HG03060 (cell line): Measurements from ENCODE around the gene SLC1A4.
"Not testable (repeated sequence)": the region's sequence is repeated elsewhere in the genome, so short reads cannot be mapped to it uniquely, and the experiment has no call there.

Experiments used
- ATAC-seq: cut with Tn5 transposase; IDR thresholded peaks from one replicate; pipeline ENCODE4 v1.9.1; 2021; ENCODE audit warnings: low read depth, moderate number of reproducible peaks; ENCODE audit not compliant: unreplicated experiment

The SLC1A4 gene

DNA sequence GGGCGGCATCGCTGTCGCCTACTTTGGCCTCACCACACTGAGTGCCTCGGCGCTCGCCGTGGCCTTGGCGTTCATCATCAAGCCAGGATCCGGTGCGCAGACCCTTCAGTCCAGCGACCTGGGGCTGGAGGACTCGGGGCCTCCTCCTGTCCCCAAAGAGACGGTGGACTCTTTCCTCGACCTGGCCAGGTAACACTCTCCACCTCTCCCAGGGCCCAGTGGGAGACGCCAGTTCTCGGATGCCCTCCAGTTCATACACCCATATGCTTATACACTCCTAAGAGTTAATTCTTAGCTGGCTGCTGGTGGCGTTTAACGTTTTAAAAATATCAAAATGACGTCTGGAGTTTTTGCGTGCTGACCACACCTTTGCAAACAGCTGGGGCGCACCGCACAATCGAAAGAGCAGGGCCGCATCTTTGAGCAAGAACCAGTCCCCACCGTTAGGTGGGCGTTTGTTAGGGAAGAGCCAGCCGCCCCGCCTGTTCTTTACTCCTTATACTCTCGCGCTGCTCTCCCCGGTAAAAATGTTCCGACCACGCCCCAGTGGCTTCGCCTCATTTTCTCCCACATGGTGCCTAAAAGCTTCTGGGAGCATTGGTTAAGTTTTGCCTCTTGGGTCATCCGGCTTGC, 899 bp downstream of the SLC1A4 start:
- ATAC-seq: no peak

DNA sequence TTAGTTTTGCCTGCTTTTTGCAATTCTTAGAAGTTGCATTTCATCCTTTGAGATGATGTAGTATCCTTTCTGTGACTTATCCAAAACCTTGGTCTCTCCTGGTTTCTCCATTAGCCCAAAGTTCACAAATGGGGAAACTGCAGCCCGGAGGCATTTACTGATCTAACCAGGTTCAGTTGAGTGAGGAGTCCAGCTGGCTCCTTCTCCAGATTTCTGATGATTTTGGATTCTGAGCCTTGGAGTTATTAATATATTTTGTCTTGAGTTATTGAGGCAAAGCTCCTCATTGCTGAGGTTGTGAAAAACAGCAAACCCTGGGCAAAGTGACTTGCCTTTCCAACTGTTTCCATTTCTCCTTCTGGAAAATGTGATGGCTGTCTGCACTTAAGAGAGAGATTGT, 1.7 kb downstream of the SLC1A4 start:
- no peak for ATAC-seq

DNA sequence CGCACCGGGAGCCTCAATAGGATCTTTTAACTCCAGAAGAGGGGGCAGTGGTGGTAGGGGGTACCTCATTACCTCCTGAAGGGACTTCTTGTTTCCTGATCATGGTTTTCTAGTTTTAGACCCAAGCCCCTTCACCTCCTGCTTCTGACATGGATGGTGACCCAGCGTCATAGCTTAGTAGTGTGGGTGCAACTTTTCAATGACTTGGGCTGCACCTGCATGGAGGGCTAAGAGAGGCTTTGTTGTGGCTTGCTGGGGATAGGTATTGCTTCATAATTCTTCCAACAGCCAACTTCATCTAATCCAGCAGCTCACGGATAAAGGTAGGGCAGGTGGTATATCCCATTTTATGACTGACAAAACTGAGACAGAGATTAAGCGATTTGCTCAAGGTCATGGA, 3.0 kb downstream of the SLC1A4 start:
- ATAC-seq: no peak

DNA sequence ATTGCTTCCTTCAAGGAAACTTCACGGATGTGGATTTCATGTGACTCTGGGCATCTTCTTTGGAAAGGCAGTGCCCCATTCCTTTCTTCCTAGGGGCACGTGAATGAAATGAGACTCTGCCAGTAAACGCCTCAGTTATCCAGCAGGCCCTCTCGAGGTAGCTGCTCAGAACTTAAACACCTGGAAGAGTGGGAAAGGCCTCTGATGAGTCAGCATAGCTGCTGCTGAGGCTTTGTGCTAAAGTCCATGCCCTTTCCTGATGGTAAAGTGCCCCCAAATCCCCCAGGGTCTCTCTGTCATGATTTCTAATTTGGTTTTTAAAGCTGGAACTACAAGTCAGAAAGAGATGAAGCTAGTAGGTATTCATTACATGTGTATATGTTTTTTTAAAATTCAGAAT, 3.8 kb downstream of the SLC1A4 start:
- ATAC-seq: no peak

DNA sequence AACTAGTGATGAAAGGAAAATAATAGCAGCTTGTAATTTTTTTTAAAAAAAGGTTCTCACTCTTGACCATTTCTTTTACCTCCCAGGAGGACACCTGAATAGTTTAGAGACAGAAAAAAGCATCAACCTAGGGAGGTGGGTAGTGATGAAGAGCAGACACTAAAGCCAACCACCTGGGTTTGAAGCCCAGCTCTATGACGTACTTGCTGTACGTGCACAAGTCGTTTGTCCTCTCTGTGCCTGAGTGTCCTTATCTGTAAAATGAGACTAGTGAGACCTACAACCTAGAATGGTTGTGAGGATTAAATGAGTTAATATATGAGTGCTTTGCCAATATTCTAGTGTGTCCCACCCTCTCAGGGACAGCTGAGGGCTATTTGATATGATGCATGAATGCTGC, 5.8 kb downstream of the SLC1A4 start:
- ATAC-seq: no peak

DNA sequence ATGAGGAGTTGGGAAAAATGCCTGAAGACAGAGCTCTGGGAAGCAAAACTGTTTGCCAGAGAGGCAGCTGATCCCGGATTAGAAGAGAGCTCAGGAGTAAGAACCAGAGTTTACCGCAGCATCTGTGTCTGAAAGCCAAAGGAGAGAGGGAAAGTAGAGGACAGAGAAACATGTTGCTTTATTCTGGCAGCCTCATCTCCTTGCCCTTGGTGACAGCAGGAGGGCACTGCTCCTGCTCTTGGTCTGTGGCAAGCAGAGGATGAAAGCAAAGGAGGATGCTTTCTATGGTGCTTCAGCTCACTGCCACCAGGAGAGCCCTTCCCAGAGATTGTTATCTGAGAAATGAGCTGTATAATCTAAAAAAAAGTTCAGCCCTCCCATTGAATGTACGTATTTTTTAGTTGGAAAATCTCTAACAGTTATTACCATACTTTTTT, 7.7 kb downstream of the SLC1A4 start:
- ATAC-seq: no peak

DNA sequence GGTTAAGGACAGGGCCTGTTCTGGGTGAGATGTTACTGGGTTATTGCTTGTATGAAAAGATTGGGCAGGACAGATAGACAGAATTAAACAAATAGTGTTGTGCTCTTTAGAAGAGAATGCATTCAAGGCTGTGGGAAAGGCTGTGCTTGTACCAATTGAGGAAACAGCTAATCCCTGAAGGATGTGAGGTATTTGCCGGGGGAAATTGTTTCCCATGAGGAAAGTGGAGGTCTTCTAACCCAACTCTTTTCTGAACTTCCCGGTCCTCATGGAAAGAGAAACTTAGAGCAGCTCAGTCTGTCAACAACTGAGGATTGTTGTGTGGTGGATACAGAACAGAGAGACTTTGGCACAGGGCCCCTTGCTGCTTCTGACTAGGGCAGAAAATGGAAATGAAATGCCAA, 9.5 kb downstream of the SLC1A4 start:
- ATAC-seq: no peak

DNA sequence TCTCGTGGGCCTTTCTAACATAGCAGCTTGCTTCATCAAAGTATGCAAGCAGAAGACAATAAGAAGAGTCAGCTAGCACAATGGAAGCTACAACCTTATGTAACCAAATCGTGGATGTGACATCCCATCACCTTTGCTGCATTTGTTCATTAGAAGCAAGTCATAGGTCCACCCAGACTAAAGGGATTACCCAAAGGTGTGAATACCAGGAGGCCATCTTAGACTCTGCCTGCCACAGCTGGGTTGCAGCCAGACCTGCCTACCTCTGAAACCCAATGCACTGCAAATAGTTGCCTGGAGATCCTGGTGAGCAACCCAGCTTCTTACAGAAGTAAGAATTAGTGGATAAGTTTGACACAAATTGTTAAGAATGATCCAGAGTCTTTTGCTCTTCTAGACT, 10.6 kb downstream of the SLC1A4 start:
- ATAC-seq: no peak

DNA sequence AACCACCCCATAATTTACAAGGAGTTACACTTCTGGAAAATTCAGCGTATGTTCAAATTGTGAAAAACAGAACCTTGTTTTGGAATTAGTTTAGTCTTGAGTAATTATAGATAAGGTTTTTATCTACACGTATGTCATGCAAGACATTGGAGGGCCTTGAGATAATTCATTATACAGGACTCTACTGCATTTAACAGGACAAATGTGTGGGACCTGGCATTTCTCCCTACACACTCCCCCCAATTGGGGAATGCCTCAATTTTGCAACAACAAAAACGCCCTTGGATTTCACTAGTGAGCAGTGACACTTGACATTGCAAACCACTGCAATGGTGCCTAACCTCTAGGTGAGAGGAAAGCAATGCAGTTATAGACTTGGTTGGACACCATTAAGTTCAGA, 11.4 kb downstream of the SLC1A4 start:
- no peak for ATAC-seq

DNA sequence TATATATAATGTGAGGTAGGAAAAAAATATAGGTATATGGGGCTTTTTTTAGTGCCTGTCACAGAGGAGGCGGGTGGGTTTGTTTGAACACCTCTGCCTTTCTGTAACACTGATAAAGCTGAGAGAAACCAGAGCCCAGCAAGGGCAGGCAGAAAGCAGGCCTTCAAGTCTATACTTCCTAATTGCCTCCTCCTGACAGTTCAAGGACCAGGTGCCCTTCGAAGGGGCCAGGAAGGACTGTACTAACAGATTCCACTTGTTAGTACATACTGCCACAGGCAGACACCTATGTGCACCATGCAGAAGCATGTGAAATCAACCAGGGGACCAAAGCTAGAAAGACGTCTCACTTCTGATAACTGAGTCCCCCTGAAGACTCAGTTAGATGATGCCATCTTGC, 13.8 kb downstream of the SLC1A4 start:
- ATAC-seq: no peak

DNA sequence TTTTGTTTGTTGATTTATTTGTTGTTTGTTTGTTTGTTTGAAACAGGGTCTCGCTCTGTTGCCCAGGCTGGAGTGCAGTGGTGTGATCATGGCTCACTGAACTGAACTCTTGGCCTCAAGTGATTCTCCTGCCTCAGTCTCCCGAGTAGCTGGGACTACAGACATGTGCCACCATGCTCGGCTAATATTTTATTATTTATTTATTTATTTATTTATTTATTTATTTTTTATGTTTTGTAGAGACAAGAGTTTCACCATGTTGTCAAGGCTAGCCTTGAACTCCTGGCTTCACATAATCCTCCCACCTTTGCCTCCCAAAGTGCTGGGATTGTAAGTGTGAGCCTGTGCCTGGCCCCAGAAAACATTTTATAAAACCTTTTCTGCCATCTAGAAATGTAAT, 15.0 kb downstream of the SLC1A4 start:
- not testable (repeated sequence) for ATAC-seq

DNA sequence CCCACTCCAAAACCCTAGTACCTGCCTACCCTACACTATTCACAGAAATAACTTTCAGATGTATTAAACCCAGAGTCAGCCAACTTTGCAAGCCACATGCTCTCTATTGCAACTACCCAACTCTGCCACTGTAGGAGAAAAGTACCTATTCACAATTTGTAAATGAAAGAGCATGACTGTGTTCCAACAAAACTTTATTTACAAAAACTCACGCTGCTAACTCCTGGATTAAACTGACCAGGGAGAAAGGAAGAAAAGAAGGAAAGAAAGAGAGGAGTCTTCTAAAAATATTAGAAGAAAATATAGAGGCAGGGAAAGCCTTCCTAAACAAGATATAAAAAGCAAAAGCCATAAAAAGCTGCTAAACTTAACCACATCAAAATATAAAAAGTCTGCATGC, 24.6 kb downstream of the SLC1A4 start:
- ATAC-seq: no peak

DNA sequence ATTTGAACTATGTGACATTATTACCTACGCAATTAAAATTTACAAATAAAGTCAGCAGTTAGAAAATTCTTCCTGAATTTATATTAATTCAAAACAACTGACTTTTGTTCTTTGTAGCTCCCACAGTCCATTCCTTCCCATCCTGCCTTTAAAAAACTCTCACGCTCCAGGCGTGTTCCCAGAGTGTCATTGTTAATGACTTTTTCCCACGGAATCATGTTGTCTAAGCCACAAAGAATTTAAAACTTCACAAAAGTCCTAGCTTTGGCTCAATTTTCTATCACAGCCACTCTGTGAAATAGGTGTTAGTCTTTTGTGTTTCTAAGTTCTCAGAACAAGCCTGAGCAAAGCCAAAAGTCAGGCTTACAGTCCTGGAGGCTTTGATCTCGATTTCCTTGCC, 26.5 kb downstream of the SLC1A4 start:
- ATAC-seq: no peak

DNA sequence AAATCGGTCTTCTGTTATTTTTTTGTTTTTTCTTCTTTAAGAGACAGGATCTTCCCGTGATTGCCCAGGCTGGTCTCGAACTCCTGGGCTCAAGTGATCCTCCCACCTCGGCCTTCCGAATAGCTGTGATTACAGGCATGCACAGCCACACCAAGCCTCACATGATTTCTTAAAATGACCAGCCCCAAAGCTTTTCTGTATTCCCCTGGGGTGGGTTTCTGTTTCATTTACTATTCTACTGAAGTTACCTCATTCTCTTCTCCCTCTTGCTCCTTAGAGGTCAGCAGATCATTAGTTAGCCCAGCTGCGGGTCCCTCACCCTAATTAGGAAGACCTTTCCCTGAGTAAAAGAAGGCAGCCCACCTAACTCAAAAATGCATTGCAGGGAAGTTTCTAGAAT, 27.6 kb downstream of the SLC1A4 start:
- ATAC-seq: no peak

DNA sequence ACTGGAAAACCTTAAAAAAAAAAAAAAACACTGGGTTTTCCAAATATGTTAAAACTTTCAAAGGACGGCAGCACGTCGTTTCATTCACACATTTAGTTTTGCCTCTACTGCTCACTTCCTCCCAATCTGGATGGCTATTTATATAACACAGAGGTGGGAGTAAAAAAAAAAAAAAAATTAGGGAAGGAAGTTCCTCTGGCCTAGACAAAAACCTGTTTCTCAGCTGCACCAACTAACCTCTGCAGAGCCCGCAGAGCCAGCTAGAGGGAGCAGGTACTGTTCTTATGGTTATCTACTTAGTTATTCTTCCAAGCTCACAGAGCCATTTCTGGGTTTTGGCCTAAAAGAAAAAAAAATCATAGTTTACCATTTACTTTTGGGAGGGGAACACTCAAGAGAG, 28.1 kb downstream of the SLC1A4 start:
- ATAC-seq: no peak

DNA sequence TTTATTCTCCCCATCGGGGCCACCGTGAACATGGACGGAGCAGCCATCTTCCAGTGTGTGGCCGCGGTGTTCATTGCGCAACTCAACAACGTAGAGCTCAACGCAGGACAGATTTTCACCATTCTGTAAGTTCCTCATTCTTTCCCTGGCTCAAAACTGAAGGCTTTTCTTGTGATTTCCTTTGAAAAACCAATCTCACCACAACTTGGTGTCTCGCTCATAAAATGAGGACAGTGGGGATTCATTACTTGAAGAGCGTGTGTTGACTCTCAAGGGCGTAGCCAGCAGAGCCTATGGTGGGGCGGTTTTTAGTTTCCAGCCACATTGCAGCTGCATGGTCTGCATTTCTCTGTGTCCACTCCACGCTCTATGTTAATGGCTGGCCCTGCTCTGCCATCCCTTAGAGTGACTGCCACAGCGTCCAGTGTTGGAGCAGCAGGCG, 29.0 kb downstream of the SLC1A4 start:
- ATAC-seq: no peak

DNA sequence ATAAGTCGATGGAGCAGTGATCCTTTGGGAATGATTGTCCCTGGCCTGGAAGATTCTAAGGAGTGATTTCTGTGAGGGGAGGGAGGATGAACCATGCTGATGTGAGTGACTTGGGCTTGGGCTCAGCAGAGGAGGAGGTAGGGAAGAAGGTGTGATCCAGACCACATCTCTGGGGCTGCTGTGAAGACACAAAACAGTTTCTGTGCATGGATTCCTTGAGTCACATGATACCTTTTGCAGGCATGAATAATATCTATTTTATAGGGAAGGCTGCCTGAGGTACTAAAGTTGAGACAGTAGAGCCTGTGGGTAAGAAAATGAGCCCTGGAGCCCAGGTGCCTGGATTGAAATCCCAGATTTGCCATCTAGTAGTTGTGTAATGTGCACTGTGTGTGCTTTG, 29.8 kb downstream of the SLC1A4 start:
- no peak for ATAC-seq

DNA sequence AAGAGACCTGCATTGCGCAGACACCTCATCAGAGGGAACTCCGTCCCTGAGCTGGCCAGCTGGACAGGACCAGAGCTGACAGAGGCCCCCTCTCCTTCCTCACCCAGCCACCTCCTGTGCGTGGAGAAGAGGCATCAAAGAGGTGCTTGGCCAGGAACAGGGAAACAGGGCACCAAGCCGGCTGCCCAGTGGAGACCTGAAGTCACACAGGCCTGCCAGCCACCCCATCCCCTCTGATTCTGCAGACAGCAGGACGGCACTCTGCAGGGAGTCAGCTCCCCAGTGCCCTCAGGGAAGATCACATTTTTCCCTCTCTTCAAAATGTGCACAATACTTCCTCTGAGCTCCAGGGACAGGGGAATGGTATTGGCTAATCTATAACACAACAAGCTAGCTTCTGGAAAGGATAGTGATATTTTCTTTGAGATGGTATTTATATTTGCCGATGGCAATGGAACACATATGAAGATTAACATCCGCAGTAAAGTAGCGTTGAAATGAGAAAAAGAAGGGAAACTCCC, 30.5 kb downstream of the SLC1A4 start:
- no peak for ATAC-seq

DNA sequence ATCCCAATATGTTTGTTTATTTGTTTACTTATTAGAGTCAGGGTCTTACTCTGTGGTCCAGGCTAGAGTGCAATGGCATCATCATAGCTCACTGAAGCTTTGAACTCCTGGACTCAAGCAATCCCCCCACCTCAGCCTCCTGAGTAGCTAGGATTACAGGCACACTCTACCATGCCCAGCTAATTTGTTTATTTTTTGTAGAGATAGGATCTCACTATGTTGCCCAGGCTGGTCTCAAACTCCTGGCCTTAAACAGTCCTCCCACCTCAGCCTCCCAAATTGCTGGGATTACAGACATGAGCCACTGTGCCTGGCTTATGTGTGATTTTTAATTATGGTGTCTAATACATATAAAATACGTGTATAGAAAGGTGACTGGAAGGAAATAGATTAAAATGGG, 31.1 kb downstream of the SLC1A4 start:
- not testable (repeated sequence) for ATAC-seq

DNA sequence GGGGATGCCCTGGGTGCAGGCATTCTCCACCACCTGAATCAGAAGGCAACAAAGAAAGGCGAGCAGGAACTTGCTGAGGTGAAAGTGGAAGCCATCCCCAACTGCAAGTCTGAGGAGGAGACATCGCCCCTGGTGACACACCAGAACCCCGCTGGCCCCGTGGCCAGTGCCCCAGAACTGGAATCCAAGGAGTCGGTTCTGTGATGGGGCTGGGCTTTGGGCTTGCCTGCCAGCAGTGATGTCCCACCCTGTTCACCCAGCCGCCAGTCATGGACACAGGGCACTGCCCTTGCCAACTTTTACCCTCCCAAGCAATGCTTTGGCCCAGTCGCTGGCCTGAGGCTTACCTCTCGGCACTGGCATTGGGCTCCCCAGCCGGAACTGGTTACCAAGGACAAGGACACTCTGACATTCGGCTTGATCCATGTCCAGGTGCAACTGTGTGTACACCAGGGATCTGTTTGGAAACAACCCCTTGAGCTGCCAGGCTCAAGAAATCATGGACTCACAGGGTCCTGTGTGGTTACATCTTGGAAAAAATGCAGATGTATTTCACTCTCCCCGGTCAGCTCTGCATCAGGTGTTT, 31.8 kb downstream of the SLC1A4 start:
- ATAC-seq: no peak

DNA sequence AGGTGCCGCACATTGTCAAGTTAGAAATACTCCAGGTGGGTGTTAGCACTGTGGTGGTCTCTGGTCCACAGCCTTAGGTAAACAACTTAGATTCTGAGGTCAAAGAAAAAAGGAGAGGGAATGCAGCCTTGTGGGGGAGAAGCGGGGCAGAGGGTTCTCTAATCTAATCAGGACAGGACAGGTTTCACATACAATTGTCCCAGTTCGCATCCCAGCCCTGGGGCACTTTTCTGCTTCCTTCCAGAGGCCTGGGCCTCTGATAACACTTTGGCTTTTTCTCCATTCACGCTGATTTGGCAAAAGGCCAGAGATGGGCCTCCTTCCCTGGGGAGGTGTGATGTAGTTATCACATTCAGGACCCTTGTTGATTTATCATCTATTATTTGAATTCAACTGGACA, 32.5 kb downstream of the SLC1A4 start:
- no peak for ATAC-seq

DNA sequence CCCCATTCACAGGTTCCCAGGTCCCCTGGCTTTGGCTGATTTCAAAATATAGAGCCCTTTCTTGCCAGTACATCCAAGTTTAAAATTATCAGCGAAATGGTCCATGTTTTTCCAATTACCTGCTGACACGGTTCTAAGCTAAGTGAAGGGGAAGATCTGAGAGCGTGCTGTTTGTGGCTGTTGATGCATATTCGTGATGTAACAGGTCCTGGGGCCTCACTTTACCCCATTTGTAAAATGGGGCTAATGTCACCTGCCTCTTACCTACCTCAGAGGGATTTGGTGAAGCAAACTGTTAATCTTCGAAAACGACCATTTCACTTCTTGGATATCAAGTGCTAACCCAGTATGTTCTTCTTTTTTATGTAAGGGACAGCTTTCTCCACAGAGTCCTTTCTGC, 33.0 kb downstream of the SLC1A4 start:
- ATAC-seq: no peak
